Midbrain (tissue), 1 donor: ENCODE results near the gene KRTAP10-4.
"Not testable (repeated sequence)": the region's sequence is repeated elsewhere in the genome, so short reads cannot be mapped to it uniquely, and the experiment has no call there.

Experiments
- DNase-seq: peaks from one replicate; lab custom pipeline; 2025; lab: John Stamatoyannopoulos, UW

Gene KRTAP10-4

DNA sequence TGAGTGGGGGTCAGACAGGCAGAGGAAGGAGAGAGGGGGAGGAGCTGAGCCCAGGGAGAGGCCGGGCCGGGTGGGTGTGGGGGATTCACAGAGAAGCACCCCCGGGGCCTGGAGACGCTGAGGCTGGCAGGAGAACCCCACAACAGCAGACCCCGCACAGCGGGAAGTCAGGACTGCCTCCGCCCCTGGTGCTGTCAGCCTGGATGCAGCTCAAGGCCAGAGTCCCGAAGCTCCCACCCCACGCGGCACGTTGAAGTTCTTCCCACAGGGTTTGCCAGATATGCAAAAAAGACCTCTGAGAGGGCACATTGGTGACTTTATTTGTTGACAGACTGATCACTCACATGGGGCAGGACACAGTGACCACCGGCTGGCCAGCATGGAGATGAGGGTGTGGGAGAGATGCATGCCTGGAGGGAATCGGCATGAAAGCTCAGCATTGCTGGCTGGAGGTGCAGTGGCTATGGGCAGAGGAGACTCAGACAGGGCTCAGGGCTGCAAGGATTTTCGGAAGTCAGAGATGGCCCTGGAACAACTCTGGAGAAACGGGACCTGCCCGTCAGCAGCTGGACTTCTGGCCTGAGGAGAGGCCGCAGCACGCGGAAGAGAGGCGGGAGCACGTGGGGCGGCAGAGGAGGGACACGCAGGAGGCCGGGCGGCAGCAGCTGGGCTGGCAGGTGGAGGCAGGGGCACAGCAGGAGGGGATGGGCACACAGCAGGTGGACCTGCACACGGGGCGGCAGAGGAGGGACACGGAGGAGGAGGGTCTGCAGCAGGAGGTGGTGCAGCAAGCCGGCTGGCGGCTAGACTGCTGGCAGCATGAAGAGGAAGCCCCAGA lies 15.8 kb upstream of the KRTAP10-4 start:
- no peak for DNase-seq

GRCh38 chr21:44558329-44558675 lies 15.2 kb upstream of the KRTAP10-4 start:
- DNase-seq, result not testable (repeated sequence)

GRCh38 chr21:44558695-44559094 lies 14.8 kb upstream of the KRTAP10-4 start, which contains the start of gene KRTAP10-3:
Gene KRTAP10-3, minus strand, starts transcription at chr21:44558795. Its CDS starts 80 bp downstream, at chr21:44558715.
- DNase-seq, result no peak

DNA sequence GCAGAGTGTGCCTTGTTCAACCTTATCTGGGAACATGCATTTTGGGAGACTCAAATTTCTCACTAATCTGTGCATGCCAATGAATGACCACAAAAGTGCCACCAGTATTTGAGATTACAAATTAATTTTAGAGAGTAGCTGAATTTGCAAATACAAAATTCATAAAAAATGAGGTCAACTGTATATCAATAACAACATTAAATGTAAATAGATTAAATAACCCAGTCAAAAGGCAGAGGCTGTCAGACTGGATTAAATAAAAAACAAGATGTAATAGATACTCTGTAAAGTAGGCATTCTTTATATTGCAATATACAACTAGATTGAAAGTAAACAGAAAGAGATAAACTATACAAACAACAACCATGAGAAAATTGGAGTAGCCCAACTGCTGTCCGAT lies 9.4 kb upstream of the KRTAP10-4 start:
- no peak for DNase-seq

GRCh38 chr21:44564886-44565598 lies 8.5 kb upstream of the KRTAP10-4 start:
- DNase-seq, result no peak

DNA sequence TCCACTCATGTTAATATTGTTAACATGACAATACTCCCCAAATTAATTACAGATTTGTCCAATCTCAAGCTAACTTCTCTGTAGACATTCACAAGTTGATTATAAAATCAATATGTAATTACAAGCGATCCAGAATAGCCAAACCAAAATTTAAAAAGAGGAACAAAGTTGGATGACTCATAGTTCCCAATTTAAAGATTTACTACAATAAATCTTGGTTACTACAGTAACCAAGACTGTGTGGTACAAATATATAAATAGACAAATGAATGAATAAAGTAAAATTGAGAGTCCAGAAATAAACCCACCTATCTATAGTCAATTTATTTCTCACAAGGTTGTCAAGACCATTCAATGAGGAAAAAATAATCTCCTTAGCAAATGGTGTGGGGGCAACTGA lies 7.1 kb upstream of the KRTAP10-4 start:
- DNase-seq, result no peak

DNA sequence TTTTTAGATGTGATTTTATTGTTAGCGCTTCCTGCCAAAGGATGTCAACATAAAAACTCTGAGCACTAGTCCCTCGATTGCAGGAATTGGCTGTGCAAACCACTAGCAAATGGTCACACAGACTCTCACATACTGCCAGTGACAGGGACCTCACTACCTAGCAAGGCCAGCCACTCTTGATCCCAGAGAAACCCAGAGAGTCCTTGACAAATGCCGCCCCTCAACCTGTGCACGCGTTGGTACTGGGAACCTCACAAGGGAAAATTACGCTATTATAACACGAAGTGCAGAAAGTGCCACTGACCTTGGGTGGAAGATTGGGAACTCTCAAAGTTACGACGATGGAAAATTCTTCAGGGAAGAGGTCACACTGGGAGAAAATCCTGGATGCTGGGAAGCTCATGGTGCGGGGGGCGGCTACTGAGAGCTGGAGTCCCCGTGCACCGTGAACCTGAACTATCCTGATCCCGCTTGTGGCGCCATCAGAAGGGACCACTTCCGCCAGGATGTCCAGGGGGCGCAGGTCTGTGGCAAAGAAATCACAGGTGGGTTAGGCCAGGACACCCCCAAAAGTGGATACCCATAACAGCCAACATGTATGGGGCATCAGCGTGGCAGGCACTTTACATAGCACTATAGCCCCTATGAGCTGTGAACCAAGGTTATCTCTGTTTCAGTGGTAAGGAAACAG lies 5.9 kb upstream of the KRTAP10-4 start:
- DNase-seq, result no peak

- DNase-seq, result no peak
Observed at GRCh38 chr21:44568261-44568660, 5.3 kb upstream of the KRTAP10-4 start.

DNA sequence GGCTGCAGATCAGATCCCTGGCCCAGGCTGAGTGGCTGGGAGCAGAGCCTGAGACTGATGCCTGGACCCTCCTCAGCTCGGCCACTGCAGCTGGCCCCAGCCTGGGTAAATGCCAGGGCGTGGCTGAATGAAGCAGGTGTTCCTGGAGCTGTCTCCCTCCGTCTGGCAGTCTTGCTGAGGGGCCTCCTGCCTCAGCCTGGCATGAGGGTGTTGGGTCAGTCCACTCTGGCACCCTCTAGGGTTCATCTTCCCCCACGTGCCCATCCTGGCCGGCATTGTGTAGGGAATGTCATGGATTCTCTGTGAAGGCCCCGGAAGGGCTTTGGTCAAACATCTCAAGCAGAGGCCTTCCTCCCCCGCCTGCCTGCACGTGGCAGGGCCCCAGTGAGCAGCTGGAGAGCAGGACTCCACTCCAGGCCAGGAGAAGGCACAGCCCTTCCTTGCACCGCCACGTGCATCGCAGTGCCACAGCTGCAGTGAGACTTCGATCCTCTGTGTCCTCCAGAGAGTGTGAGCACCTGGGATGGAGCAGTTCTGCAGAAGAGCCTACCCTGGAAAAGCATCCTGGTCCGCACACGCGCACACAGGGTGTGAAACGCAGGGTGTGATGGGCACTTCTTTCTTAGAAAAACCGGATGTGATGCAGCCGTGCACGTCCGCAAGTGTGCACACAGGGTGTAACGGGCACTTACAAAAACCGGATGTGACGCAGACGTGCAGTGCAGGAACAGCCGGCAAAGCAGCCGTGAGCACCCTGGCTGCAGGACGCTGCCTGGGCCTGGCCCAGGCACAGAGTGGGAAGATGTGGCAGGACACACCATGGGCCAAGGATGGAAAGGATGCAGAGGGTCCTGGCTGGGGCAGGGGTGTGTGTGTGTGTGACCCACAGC lies 4.6 kb upstream of the KRTAP10-4 start:
- DNase-seq, result no peak

- DNase-seq, result no peak
Observed at GRCh38 chr21:44569861-44570517, 3.5 kb upstream of the KRTAP10-4 start.

GRCh38 chr21:44571296-44571695 lies 2.2 kb upstream of the KRTAP10-4 start:
- no peak for DNase-seq

DNA sequence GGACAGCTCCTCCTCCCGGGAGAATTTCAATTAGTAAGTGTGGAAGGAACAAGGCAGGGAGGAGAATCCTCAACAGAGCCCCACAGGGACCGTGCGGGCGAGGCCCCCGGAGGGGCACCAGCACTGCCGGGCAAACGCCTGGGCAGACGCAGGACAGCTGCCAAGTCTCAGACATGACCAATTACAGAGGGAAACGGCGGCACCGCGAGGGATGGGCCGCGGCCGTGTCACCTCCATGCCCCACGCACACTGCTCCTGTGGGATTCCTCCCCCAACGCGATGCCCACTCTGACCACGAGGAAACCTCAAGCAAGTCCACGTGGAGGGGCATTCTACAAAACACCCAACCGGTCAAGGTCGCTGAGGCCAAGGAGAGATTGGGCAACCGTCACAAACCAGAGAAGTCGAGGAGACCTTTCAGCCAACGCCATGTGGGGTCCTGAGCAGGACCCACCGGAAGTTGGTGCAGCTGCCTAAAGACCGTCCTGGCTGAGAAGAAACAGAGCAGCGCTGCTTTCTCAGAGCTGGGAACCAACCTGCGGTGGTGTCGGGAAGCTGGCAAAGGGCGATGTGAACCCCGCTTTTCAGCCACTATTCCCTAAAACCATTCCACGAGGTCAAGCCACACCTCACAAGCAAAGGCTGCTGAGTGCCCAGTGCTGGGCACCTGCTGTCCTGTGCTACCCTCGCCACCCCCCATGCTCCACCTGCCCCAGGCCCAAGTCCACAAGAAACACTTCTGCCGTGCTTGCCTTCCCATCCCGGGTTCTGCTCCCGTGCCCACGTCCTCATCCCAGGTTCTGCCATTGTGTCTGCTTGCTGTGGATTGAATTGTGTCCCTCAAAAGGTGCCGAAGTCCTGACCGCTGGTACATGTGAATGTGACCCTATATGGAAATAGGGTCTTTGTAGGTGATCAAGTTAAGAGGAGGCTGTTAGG lies 1.4 kb upstream of the KRTAP10-4 start:
- no peak for DNase-seq

- DNase-seq, result no peak
Observed at GRCh38 chr21:44572959-44573583, 458 bp upstream of the KRTAP10-4 start.

DNA sequence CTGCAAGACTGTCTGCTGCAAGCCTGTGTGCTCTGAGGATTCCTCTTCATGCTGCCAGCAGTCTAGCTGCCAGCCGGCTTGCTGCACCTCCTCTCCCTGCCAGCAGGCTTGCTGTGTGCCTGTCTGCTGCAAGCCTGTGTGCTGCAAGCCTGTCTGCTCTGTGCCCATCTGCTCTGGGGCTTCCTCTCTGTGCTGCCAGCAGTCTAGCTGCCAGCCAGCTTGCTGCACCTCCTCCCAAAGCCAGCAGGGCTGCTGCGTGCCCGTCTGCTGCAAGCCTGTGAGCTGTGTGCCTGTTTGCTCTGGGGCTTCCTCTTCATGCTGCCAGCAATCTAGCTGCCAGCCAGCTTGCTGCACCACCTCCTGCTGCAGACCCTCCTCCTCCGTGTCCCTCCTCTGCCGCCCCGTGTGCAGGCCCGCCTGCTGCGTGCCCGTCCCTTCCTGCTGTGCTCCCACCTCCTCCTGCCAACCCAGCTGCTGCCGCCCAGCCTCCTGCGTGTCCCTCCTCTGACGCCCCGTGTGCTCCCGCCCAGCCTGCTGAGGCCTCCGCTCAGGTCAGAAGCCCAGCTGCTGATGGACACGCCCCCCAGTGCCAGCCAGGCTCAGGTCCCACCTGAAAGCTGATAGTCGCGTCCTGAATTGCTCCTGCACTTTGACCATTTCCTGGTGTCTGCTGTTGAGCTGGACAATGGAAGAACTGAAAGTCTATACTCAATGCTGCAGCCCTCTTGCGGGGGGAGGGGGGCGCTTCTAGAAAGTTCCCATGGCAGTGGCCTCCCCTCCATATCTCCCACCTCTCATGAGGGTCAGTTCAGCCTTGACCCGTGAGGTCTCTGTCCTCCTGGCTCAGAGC lies 1.2 kb downstream of the KRTAP10-4 start:
- DNase-seq, result no peak

DNA sequence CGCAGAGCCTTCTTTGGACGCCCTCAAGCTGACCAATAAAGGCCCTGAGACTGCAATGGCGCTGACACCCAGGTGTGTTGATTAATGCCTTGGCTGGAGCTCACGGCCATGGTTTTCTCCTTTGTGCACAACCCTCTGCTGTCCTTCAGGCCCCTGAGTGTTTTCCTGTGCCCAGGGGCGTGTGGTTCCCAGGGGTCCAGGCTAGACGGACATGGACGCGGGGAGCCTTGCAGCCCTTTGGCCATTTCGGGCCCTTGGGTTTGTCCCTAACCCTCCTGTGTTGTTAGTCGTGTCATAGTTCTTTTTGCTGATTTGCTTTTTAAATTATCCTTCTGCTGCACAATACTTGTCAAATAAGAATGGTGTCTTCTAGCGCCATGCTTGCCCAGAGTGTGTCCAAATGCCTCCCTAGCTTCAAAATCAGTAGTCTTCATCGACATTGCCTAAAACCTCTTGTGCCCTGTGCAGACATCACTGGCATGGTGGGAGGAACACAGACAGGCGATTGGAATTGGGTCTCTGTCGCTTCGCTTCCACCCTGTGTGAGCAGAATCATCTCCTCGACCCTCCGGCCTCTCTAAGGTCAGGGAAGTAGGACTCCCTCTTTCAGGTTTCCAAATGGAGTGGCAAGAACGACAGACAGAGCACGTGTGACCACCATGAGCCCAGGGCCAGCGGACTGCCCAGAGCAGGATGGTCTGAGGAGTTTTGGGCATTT lies 1.9 kb downstream of the KRTAP10-4 start:
- DNase-seq, result no peak

DNA sequence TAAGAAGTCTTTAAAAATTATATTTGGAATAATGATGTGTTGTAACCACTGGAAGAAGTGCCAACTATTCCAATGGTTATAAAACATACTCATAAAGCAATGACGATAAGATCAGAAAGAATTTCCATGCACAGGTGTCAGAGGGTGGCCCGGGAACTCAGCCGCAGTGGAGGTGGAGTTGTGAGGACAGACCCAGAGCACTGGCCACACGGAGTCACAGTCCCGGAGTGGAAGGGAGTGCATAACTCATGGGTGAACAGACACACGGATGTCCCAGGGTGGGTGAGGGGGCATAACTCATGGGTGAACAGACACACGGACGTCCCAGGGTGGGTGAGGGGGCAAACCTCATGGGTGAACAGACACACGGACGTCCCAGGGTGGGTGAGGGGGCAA lies 2.5 kb downstream of the KRTAP10-4 start:
- no peak for DNase-seq

GRCh38 chr21:44578371-44579055 lies 5.0 kb downstream of the KRTAP10-4 start:
- no peak for DNase-seq
